ENCODE results near the gene VIL1. TPM values are rescaled to one million over a fixed set of nuclear protein-coding genes. Genes with fewer than 3 reads are reported as not detected.

Gene VIL1
- total RNA-seq, 1 experiment from 2014 or later = 0.26 TPM

DNA sequence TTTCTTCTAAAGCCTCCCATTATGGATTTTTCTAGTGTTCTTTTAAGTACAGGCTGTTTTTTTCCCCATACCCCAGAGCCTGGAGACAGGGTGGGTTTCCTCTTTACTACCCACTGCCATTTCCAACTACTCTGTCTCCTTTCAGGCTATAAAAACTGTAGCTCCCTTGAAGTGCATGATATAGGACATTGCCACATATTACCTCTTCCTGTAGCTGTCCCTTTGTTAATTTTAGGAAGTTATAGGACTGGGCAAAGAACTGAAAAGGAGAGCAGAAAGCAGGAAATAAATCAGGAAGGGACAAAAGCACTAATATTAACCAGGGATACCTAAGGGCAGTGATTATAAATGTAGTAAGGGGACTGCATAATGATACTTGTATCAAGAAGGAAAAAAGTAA lies 54.1 kb downstream of the VIL1 start:
- Histone ChIP-seq H3K9me3 (ENCODE audit: low read length) (no peaks in the 10 kb centered on the region), H3K27me3 (ENCODE audit: low read length) (no peaks in the 10 kb centered on the region), H3K9me2 (replicated peaks; ENCODE audit: low read length) (no peaks in the 10 kb centered on the region), H3K4me2 (ENCODE audit: low read length) (no peak overlapping the region), H3F3A (ENCODE audit: low read length, unreplicated experiment) (no peaks in the 10 kb centered on the region), H4K20me1 (ENCODE audit: low read length) (no peaks in the 10 kb centered on the region), H3K36me3 (ENCODE audit: low read depth, low read length) (peaks cover 18% of the 10 kb centered on the region), H3K4me1 (ENCODE audit: insufficient read depth, low read length) (no peaks in the 10 kb centered on the region), H3K79me2 (ENCODE audit: low read length) (no peaks in the 10 kb centered on the region), H3K4me3 (ENCODE audit: low read length) (no peak overlapping the region), H3K27ac (ENCODE audit: low read length) (no peak overlapping the region), H2AFZ (ENCODE audit: low read length) (no peak overlapping the region), H3K9ac (ENCODE audit: low read length) (no peak overlapping the region)
- no peak for DNase-seq
- TF ChIP-seq, protein P1, sequence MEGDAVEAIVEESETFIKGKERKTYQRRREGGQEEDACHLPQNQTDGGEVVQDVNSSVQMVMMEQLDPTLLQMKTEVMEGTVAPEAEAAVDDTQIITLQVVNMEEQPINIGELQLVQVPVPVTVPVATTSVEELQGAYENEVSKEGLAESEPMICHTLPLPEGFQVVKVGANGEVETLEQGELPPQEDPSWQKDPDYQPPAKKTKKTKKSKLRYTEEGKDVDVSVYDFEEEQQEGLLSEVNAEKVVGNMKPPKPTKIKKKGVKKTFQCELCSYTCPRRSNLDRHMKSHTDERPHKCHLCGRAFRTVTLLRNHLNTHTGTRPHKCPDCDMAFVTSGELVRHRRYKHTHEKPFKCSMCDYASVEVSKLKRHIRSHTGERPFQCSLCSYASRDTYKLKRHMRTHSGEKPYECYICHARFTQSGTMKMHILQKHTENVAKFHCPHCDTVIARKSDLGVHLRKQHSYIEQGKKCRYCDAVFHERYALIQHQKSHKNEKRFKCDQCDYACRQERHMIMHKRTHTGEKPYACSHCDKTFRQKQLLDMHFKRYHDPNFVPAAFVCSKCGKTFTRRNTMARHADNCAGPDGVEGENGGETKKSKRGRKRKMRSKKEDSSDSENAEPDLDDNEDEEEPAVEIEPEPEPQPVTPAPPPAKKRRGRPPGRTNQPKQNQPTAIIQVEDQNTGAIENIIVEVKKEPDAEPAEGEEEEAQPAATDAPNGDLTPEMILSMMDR (conservative IDR thresholded peaks at IDR 0.05; ENCODE audit: low read depth, low read length) = no peak
- no peak for TF ChIP-seq EZH2phosphoT487 (IDR thresholded peaks at IDR 0.05; ENCODE audit: borderline replicate concordance, low read length)
- no TSS peak for BruUV-seq (replicated peaks)
- no peak for ATAC-seq
- CTCF ChIA-PET = no interaction called here
- intact Hi-C loops (cut with micrococcal nuclease) = no loop called here
- POLR2A ChIA-PET (ENCODE audit: unreplicated experiment) = no interaction called here

DNA sequence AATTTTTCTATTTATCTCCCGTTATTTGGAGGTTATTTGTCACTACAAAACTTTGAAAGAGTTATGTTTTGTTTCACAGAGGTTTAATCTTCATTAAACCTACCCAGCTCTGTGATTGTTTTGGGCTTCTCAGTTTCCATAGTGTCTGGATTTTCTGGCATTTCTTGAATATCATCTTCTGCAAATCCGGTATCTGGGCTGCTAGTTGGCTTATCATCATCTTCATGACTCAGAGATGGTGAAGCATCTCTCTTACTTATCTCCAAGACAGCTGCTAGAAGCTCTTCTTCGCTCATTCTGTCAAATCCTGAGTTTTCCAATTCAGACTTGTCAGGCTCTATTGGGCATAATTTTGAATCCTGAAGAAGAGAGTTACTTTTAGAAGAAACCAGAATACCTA lies 55.6 kb downstream of the VIL1 start:
- no peak for DNase-seq
- ATAC-seq = no peak
- Histone ChIP-seq H3K9me3 (ENCODE audit: low read length) (no peaks in the 10 kb centered on the region), H3K27ac (ENCODE audit: low read length) (no peak overlapping the region), H3K9me2 (replicated peaks; ENCODE audit: low read length) (no peaks in the 10 kb centered on the region), H3K4me2 (ENCODE audit: low read length) (no peak overlapping the region), H3K36me3 (ENCODE audit: low read depth, low read length) (peaks cover 21% of the 10 kb centered on the region), H3K4me1 (ENCODE audit: insufficient read depth, low read length) (no peaks in the 10 kb centered on the region), H3K79me2 (ENCODE audit: low read length) (no peaks in the 10 kb centered on the region), H3K27me3 (ENCODE audit: low read length) (no peaks in the 10 kb centered on the region), H3K9ac (ENCODE audit: low read length) (no peak overlapping the region), H2AFZ (ENCODE audit: low read length) (no peak overlapping the region), H3F3A (ENCODE audit: low read length, unreplicated experiment) (no peaks in the 10 kb centered on the region), H4K20me1 (ENCODE audit: low read length) (no peaks in the 10 kb centered on the region), H3K4me3 (ENCODE audit: low read length) (no peak overlapping the region)
- BruUV-seq (replicated peaks) = no TSS peak
- intact Hi-C loops (cut with micrococcal nuclease) = no loop called here
- ChIA-PET POLR2A (ENCODE audit: unreplicated experiment) (no interaction called here), CTCF (no interaction called here)
- no peak for TF ChIP-seq EZH2phosphoT487 (IDR thresholded peaks at IDR 0.05; ENCODE audit: borderline replicate concordance, low read length)
- TF ChIP-seq, protein P1 (conservative IDR thresholded peaks at IDR 0.05; ENCODE audit: low read depth, low read length) = no peak
- TF ChIP-seq EZH2 (IDR thresholded peaks at IDR 0.05; ENCODE audit: low read length, unreplicated experiment) = no peak

DNA sequence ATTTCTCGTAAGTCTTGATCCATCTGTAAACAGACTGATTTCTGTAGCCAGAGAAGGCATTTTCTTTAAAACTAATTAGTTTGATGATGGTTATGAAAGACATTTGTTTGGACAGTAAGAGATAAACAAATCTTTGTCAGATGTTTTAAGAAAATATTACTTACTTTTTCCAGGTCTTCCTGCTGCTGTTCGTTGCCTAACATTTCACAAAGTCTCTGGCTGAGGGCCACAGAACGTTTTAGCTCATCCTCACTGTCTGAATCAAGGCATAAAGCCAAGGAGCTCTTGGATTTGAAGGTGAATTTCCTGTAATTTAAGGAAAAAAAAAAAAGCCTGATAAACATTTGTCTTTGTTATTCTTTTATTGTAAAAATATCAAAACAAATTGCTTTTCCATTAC lies 57.8 kb downstream of the VIL1 start:
- POLR2A ChIA-PET (ENCODE audit: unreplicated experiment) = no interaction called here

More for the DNA sequence above, 57.8 kb downstream of the VIL1 start:
- Histone ChIP-seq H3K9me3 (ENCODE audit: low read length) (no peaks in the 10 kb centered on the region), H3K36me3 (ENCODE audit: low read depth, low read length) (peaks cover 23% of the 10 kb centered on the region), H3F3A (ENCODE audit: low read length, unreplicated experiment) (no peaks in the 10 kb centered on the region), H3K9ac (ENCODE audit: low read length) (no peak overlapping the region), H2AFZ (ENCODE audit: low read length) (no peak overlapping the region), H3K9me2 (replicated peaks; ENCODE audit: low read length) (no peaks in the 10 kb centered on the region), H3K79me2 (ENCODE audit: low read length) (no peaks in the 10 kb centered on the region), H3K27me3 (ENCODE audit: low read length) (no peaks in the 10 kb centered on the region), H4K20me1 (ENCODE audit: low read length) (no peaks in the 10 kb centered on the region), H3K4me1 (ENCODE audit: insufficient read depth, low read length) (no peaks in the 10 kb centered on the region), H3K4me3 (ENCODE audit: low read length) (no peak overlapping the region), H3K4me2 (ENCODE audit: low read length) (no peak overlapping the region), H3K27ac (ENCODE audit: low read length) (no peak overlapping the region)
- DNase-seq (no peak), ATAC-seq (no peak)
- CTCF ChIA-PET = no interaction called here
- TF ChIP-seq EZH2 (IDR thresholded peaks at IDR 0.05; ENCODE audit: low read length, unreplicated experiment) = no peak
- TF ChIP-seq EZH2phosphoT487 (IDR thresholded peaks at IDR 0.05; ENCODE audit: borderline replicate concordance, low read length) = no peak
- TF ChIP-seq, protein P1 (conservative IDR thresholded peaks at IDR 0.05; ENCODE audit: low read depth, low read length) = no peak
- BruUV-seq (replicated peaks) = no TSS peak
- intact Hi-C loops (cut with micrococcal nuclease) = no loop called here
